Cardiac muscle cell (in vitro differentiated cells and primary cell): ENCODE results near the gene LITAF. TPM values are rescaled to one million over a fixed set of nuclear protein-coding genes. Genes with fewer than 3 reads are reported as not detected.
"Not testable (repeated sequence)": the region's sequence is repeated elsewhere in the genome, so short reads cannot be mapped to it uniquely, and the experiment has no call there.

ENCODE experiments used
- DNase-seq, 2 donors: peaks; one replicate each; pipeline versions ENCODE4 v3.0.0 to v3.0.0-alpha.2; 2010 to 2017; ENCODE audit warnings: low read depth in 1 of 2, low spot score in 1 of 2
- H3K27ac ChIP-seq: fragments of 200-600 bp; sonication (generic); 2 replicates; pipeline ENCODE4 v1.5.1; 2016
- H3K27me3 ChIP-seq: fragments of 200-600 bp; sonication (generic); 2 replicates; pipeline ENCODE4 v1.6.0; 2016; ENCODE audit warnings: control low read depth
- H3K36me3 ChIP-seq: fragments of 200-600 bp; sonication (generic); 2 replicates; pipeline ENCODE4 v1.5.1; 2016; ENCODE audit warnings: control low read depth
- H3K4me1 ChIP-seq: fragments of 200-600 bp; sonication (generic); 2 replicates; pipeline ENCODE4 v1.8.1; 2017; ENCODE audit warnings: low read depth, mild to moderate bottlenecking, mixed run types
- H3K4me3 ChIP-seq: fragments of 200-600 bp; sonication (generic); 2 replicates; pipeline ENCODE4 v1.5.1; 2016; ENCODE audit warnings: mild to moderate bottlenecking
- H3K9me3 ChIP-seq: fragments of 200-600 bp; sonication (generic); 2 replicates; pipeline ENCODE4 v1.5.1; 2017; ENCODE audit warnings: low read depth, mild to moderate bottlenecking, control low read depth
- polyA plus RNA-seq: library from polyadenylated mRNA; unstranded; fragments of >200 nt; fragmentation: Nextera tagmentation; extraction: Ambion mirVana; gene quantifications from 2 replicates; pipeline ENCODE4 v1.2.1, GENCODE V29; 2016
- total RNA-seq: library from RNA; depleted of rRNA; stranded (reverse); fragments of >200 nt; gene quantifications from 2 replicates; pipeline ENCODE4 v1.2.3, GENCODE V29; 2016
- TF ChIP-seq, protein P1 (sequence below): IDR thresholded peaks from 2 replicates; pipeline ENCODE4 v1.5.1; 2012; ENCODE audit warnings: low read depth, mild to moderate bottlenecking, low read length

The LITAF gene
- total and polyA plus RNA-seq, 2 experiments from 2014 or later = 42.1 to 43.3 TPM

DNA sequence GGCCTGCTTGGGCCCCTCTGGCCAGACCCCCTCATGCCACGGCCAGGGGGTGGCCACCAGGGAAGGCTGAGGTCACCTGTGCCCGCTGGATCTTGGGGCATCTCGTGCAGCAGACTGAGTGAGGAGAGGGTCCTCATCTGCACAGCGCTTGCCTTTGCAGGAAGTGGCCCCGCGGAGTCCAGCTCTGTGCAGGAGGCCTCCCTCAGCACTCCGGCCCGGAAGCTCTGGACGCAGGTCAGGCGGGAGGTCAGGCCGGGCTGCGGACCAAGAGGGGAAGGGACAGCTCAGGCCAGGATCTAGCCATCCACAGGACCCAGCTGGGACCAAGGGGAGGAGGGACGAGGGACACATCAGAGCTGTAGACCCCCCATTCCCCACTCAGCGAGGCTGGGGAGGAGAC is 72.4 kb downstream of the LITAF start:
- no peak for DNase-seq
- TF ChIP-seq, protein P1, sequence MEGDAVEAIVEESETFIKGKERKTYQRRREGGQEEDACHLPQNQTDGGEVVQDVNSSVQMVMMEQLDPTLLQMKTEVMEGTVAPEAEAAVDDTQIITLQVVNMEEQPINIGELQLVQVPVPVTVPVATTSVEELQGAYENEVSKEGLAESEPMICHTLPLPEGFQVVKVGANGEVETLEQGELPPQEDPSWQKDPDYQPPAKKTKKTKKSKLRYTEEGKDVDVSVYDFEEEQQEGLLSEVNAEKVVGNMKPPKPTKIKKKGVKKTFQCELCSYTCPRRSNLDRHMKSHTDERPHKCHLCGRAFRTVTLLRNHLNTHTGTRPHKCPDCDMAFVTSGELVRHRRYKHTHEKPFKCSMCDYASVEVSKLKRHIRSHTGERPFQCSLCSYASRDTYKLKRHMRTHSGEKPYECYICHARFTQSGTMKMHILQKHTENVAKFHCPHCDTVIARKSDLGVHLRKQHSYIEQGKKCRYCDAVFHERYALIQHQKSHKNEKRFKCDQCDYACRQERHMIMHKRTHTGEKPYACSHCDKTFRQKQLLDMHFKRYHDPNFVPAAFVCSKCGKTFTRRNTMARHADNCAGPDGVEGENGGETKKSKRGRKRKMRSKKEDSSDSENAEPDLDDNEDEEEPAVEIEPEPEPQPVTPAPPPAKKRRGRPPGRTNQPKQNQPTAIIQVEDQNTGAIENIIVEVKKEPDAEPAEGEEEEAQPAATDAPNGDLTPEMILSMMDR = no peak

GRCh38 chr16:11513366-11513765 is 73.4 kb downstream of the LITAF start:
- not testable (repeated sequence) for DNase-seq, H3K4me1 ChIP-seq, H3K27me3 ChIP-seq, H3K9me3 ChIP-seq, H3K36me3 ChIP-seq, H3K27ac ChIP-seq, H3K4me3 ChIP-seq

More for the DNA sequence above, 72.4 kb downstream of the LITAF start:
- Histone ChIP-seq H3K9me3 (no peaks in the 10 kb centered on the region), H3K27ac (no peak overlapping the region), H3K4me1 (no peaks in the 10 kb centered on the region), H3K4me3 (no peak overlapping the region), H3K27me3 (no peaks in the 10 kb centered on the region), H3K36me3 (no peaks in the 10 kb centered on the region)

- Histone ChIP-seq H3K4me3 (no peak overlapping the region), H3K27ac (no peak overlapping the region), H3K9me3 (no peaks in the 10 kb centered on the region), H3K27me3 (no peaks in the 10 kb centered on the region), H3K4me1 (no peaks in the 10 kb centered on the region), H3K36me3 (no peaks in the 10 kb centered on the region)
- DNase-seq = no peak
- TF ChIP-seq, protein P1 = no peak
Observed at GRCh38 chr16:11511801-11512200, 74.9 kb downstream of the LITAF start.

DNA sequence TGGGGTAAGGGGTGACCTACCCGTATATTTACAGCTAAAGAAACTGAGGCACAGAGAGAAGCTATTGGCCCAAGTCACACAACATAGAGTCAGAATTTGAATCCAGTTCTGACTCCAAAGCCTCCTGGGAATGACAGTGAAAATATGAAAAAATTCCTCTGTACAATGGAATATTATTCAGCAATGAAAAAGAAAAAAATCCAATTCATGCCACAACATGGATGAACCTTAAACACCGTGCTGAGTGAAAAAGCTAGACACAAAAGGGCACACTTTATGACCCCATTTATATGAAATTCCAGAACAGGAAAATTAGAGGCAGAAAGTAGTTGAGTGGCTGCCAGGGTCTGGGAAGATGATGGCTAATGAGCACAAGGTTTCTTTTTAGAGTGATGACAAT is 75.4 kb downstream of the LITAF start:
- H3K4me3 ChIP-seq = no peak overlapping the region

GRCh38 chr16:11510178-11510973 is 76.3 kb downstream of the LITAF start:
- H3K4me3 ChIP-seq = no peak overlapping the region
- no peaks in the 10 kb centered on the region for H3K27me3 ChIP-seq
- no peaks in the 10 kb centered on the region for H3K36me3 ChIP-seq
- H3K4me1 ChIP-seq = no peaks in the 10 kb centered on the region
- TF ChIP-seq, protein P1 = no peak
- no peak for DNase-seq
- no peak overlapping the region for H3K27ac ChIP-seq
- H3K9me3 ChIP-seq = no peaks in the 10 kb centered on the region

More for the DNA sequence above, 75.4 kb downstream of the LITAF start:
- Histone ChIP-seq H3K9me3 (no peaks in the 10 kb centered on the region), H3K27me3 (no peaks in the 10 kb centered on the region), H3K36me3 (no peaks in the 10 kb centered on the region), H3K27ac (no peak overlapping the region), H3K4me1 (no peaks in the 10 kb centered on the region)
- TF ChIP-seq, protein P1 = no peak
- no peak for DNase-seq

DNA sequence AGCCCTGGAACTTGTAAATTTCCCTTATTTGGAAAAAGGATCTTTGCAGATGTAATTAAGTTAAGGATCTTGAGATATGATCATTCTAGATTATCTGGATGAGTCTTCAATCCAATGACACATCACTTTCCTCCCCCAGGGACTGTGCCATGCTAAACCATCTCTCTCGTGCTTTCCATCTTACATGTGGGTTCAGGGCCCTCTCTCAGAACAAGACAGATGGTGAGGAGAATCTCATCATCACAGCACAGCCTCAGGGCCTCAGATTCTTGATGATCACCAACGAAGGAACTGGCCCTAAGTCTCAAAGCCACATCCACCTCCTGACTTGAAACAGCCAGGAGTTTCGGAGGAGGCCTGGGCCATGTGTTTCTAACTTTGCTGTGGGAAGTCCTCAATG is 78.7 kb downstream of the LITAF start:
- Histone ChIP-seq H3K4me3 (no peak overlapping the region), H3K36me3 (no peaks in the 10 kb centered on the region), H3K27me3 (no peaks in the 10 kb centered on the region), H3K4me1 (no peaks in the 10 kb centered on the region), H3K9me3 (no peaks in the 10 kb centered on the region), H3K27ac (no peak overlapping the region)
- TF ChIP-seq, protein P1 = no peak
- DNase-seq = no peak
